HUES6 (cell line): Measurements from ENCODE around the gene PYDC2.

Experiments used
- H3K27ac ChIP-seq: 2 replicates; pipeline ENCODE4 v1.7.0; 2013; ENCODE audit warnings: low read depth, mild to moderate bottlenecking, low read length, inconsistent platforms
- H3K27me3 ChIP-seq: 2 replicates; pipeline ENCODE4 v1.6.1; 2013; ENCODE audit warnings: low read length; ENCODE audit not compliant: control insufficient read depth, insufficient read depth
- H3K36me3 ChIP-seq: 2 replicates; pipeline ENCODE4 v1.6.1; 2013; ENCODE audit warnings: low read length; ENCODE audit not compliant: control insufficient read depth, insufficient read depth
- H3K4me1 ChIP-seq: 2 replicates; pipeline ENCODE4 v1.6.1; 2013; ENCODE audit warnings: low read length; ENCODE audit not compliant: control insufficient read depth, insufficient read depth
- H3K4me3 ChIP-seq: 2 replicates; pipeline ENCODE4 v1.5.1; 2013; ENCODE audit warnings: low read depth, low read length
- H3K9ac ChIP-seq: one replicate; pipeline ENCODE4 v1.6.1; 2013; ENCODE audit warnings: mild to moderate bottlenecking, low read length
- H3K9me3 ChIP-seq: 2 replicates; pipeline ENCODE4 v1.6.1; 2013; ENCODE audit warnings: low read depth, low read length; ENCODE audit not compliant: control insufficient read depth, insufficient read depth

PYDC2 gene

DNA sequence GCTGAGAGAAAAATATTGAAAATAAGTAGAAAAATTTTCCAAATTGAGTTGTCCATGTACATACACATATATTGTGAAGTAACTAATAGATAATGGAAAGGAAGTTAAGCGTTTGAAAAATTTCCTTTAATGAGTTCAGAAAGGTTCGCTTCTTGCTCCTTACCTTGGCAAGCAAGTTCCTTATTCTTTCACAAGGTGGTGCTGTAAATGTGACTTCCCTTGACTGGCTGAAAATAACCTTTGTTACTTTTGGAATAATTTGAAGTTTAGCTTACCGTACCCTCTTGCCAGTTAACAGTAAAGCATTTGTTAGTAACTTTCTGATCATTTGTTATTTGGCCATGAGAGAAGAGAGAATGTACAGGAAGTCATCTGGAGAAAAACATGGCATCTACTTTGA lies 41.6 kb downstream of the PYDC2 start:
- H3K27ac ChIP-seq = no peak overlapping the region
- peaks cover 8% of the 10 kb centered on the region; the same call in 1 of the 2 replicates for H3K4me1 ChIP-seq
- no peaks in the 10 kb centered on the region for H3K9me3 ChIP-seq
- H3K27me3 ChIP-seq = no peaks in the 10 kb centered on the region
- no peak overlapping the region for H3K9ac ChIP-seq
- H3K4me3 ChIP-seq = no peak overlapping the region
- no peaks in the 10 kb centered on the region for H3K36me3 ChIP-seq

DNA sequence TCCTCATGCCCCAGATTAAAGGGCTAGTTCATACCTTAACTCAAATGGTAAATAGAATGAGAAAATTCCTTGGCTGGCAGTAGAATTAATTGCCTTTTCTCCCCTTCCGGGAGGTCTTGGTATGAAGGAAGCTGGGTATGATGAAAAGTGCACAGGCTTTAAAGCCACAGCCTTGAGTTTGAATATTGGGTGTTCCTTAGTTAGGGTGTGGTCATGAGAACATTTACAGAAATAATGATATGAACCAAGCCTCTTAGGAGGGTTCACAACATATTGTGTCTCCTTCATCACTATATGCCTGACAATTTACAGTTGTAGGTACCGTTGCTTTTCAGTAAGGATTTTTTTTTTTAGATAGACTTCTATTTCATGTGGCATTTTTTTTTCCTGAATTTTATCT lies 48.1 kb downstream of the PYDC2 start:
- H3K27ac ChIP-seq = no peak overlapping the region
- no peaks in the 10 kb centered on the region for H3K36me3 ChIP-seq
- H3K4me3 ChIP-seq = no peak overlapping the region
- H3K9me3 ChIP-seq = no peaks in the 10 kb centered on the region
- no peaks in the 10 kb centered on the region for H3K27me3 ChIP-seq
- H3K4me1 ChIP-seq = no peaks in the 10 kb centered on the region
- H3K9ac ChIP-seq = no peak overlapping the region
